HEK293 (cell line): Measurements from ENCODE around the gene KCNJ9.

ENCODE experiments used
- CTCF ChIA-PET: fragments of 350-600 bp; formaldehyde crosslinking; extraction: SDS; loops from one replicate; lab custom pipeline; 2021; ENCODE audit warnings: antibody characterized with exemption; lab: Yijun Ruan, JAX
- POLR2A ChIA-PET: fragments of 300-600 bp; formaldehyde crosslinking; extraction: SDS; loops from one replicate; lab custom pipeline; 2020; ENCODE audit warnings: antibody characterized with exemption, inconsistent platforms; lab: Yijun Ruan, JAX
- H3K27ac ChIP-seq: fragments of 200-500 bp; sonication (Bioruptor generic); 2 replicates; pipeline ENCODE4 v1.5.1; 2014; ENCODE audit warnings: low read depth, low read length, control low read depth, inconsistent platforms; ENCODE audit errors: extremely low read depth
- H3K36me3 ChIP-seq, 2 experiments: fragments of 200-500 bp in 1 of 2; sonication (Bioruptor generic) in 1 of 2; 1 replicate in 1 of 2; 2 replicates in 1 of 2; pipeline ENCODE4 v1.5.1; 2014 to 2017; ENCODE audit warnings: inconsistent platforms in 2 of 2, low read length in 2 of 2; ENCODE audit not compliant: control insufficient read depth in 2 of 2, insufficient read depth in 1 of 2
- H3K4me1 ChIP-seq: fragments of 200-500 bp; sonication (Bioruptor generic); 2 replicates; pipeline ENCODE4 v1.5.1; 2014; ENCODE audit warnings: mild to moderate bottlenecking, low read length, inconsistent platforms; ENCODE audit not compliant: control insufficient read depth, insufficient read depth
- H3K4me3 ChIP-seq: 2 replicates; pipeline ENCODE4 v1.5.1; 2011; ENCODE audit warnings: low read depth, mild to moderate bottlenecking, control low read depth, low read length, moderate library complexity
- H3K9me3 ChIP-seq: fragments of 200-500 bp; sonication (Bioruptor generic); 2 replicates; pipeline ENCODE4 v1.5.1; 2014; ENCODE audit warnings: low read depth, low read length, inconsistent platforms; ENCODE audit not compliant: control insufficient read depth, insufficient read depth
- EGR2 ChIP-seq: fragments of 450-650 bp; formaldehyde crosslinking; IDR thresholded peaks from 2 replicates; pipeline ENCODE4 v1.5.1; 2016; ENCODE audit warnings: low read depth, missing biosample characterization, missing genetic modification characterization
- GLIS2 ChIP-seq: fragments of 450-650 bp; formaldehyde crosslinking; IDR thresholded peaks from 2 replicates; pipeline ENCODE4 v1.5.1; 2016; ENCODE audit warnings: missing biosample characterization, missing genetic modification characterization
- HOXC10 ChIP-seq: sonication (generic); formaldehyde crosslinking; IDR thresholded peaks from 2 replicates; pipeline ENCODE4 v1.8.1; 2023; ENCODE audit warnings: mild to moderate bottlenecking, missing genetic modification reagents
- KLF1 ChIP-seq: fragments of 450-650 bp; formaldehyde crosslinking; IDR thresholded peaks from 2 replicates; pipeline ENCODE4 v1.5.1; 2016; ENCODE audit warnings: missing biosample characterization, missing genetic modification characterization
- KLF10 ChIP-seq: fragments of 450-650 bp; IDR thresholded peaks from 2 replicates; pipeline ENCODE4 v1.5.1; 2018; ENCODE audit warnings: missing biosample characterization, mild to moderate bottlenecking, missing genetic modification characterization
- KLF16 ChIP-seq: fragments of 450-650 bp; formaldehyde crosslinking; IDR thresholded peaks from 2 replicates; pipeline ENCODE4 v1.5.1; 2017; ENCODE audit warnings: missing biosample characterization, missing genetic modification characterization
- KLF7 ChIP-seq: fragments of 450-650 bp; formaldehyde crosslinking; IDR thresholded peaks from 2 replicates; pipeline ENCODE4 v1.5.1; 2016; ENCODE audit warnings: missing biosample characterization, missing genetic modification characterization, borderline replicate concordance
- KLF8 ChIP-seq: fragments of 450-650 bp; formaldehyde crosslinking; IDR thresholded peaks from 2 replicates; pipeline ENCODE4 v1.5.1; 2016; ENCODE audit warnings: missing biosample characterization, missing genetic modification characterization
- PRDM10 ChIP-seq: fragments of 450-650 bp; formaldehyde crosslinking; IDR thresholded peaks from 2 replicates; pipeline ENCODE4 v1.5.1; 2016; ENCODE audit warnings: missing biosample characterization, missing genetic modification characterization
- SP2 ChIP-seq: fragments of 450-650 bp; formaldehyde crosslinking; IDR thresholded peaks from 2 replicates; pipeline ENCODE4 v1.5.1; 2016; ENCODE audit warnings: missing biosample characterization, missing genetic modification characterization
- SP3 ChIP-seq: fragments of 450-650 bp; formaldehyde crosslinking; IDR thresholded peaks from 2 replicates; pipeline ENCODE4 v1.5.1; 2016; ENCODE audit warnings: missing biosample characterization, missing genetic modification characterization
- SP7 ChIP-seq: fragments of 450-650 bp; formaldehyde crosslinking; IDR thresholded peaks from 2 replicates; pipeline ENCODE4 v1.5.1; 2016; ENCODE audit warnings: missing biosample characterization, missing genetic modification characterization
- TRIM28 ChIP-seq: IDR thresholded peaks from 2 replicates; pipeline ENCODE4 v1.6.1; 2011; ENCODE audit warnings: low read length, control low read depth, borderline replicate concordance
- ZBTB6 ChIP-seq: fragments of 450-650 bp; formaldehyde crosslinking; IDR thresholded peaks from 2 replicates; pipeline ENCODE4 v1.5.1; 2017; ENCODE audit warnings: missing biosample characterization, missing genetic modification characterization
- ZFHX2 ChIP-seq: fragments of 450-650 bp; formaldehyde crosslinking; conservative IDR thresholded peaks from 2 replicates; pipeline ENCODE4 v1.5.1; 2016; ENCODE audit warnings: missing biosample characterization, missing genetic modification characterization
- ZFP37 ChIP-seq: fragments of 450-650 bp; formaldehyde crosslinking; IDR thresholded peaks from 2 replicates; pipeline ENCODE4 v1.5.1; 2016; ENCODE audit warnings: missing biosample characterization, missing genetic modification characterization
- ZNF132 ChIP-seq: fragments of 450-650 bp; formaldehyde crosslinking; IDR thresholded peaks from 2 replicates; pipeline ENCODE4 v1.5.1; 2017; ENCODE audit warnings: missing biosample characterization, missing genetic modification characterization, borderline replicate concordance
- ZNF26 ChIP-seq: fragments of 450-650 bp; formaldehyde crosslinking; IDR thresholded peaks from 2 replicates; pipeline ENCODE4 v1.5.1; 2016; ENCODE audit warnings: missing biosample characterization, missing genetic modification characterization
- ZNF302 ChIP-seq: fragments of 450-650 bp; formaldehyde crosslinking; IDR thresholded peaks from 2 replicates; pipeline ENCODE4 v1.5.1; 2016; ENCODE audit warnings: missing biosample characterization, missing genetic modification characterization, low read depth
- ZNF433 ChIP-seq: fragments of 450-650 bp; formaldehyde crosslinking; IDR thresholded peaks from 2 replicates; pipeline ENCODE4 v1.5.1; 2016; ENCODE audit warnings: missing biosample characterization, missing genetic modification characterization, low read depth
- ZNF510 ChIP-seq: fragments of 450-650 bp; formaldehyde crosslinking; IDR thresholded peaks from 2 replicates; pipeline ENCODE4 v1.5.1; 2018; ENCODE audit warnings: mild to moderate bottlenecking, missing genetic modification characterization, missing biosample characterization; ENCODE audit not compliant: insufficient replicate concordance
- ZNF514 ChIP-seq: fragments of 450-650 bp; formaldehyde crosslinking; IDR thresholded peaks from 2 replicates; pipeline ENCODE4 v1.5.1; 2016; ENCODE audit warnings: missing biosample characterization, missing genetic modification characterization
- ZNF529 ChIP-seq: fragments of 450-650 bp; formaldehyde crosslinking; IDR thresholded peaks from 2 replicates; pipeline ENCODE4 v1.5.1; 2017; ENCODE audit warnings: missing genetic modification characterization, missing biosample characterization; ENCODE audit not compliant: insufficient replicate concordance
- ZNF600 ChIP-seq: fragments of 450-650 bp; formaldehyde crosslinking; IDR thresholded peaks from 2 replicates; pipeline ENCODE4 v1.5.1; 2016; ENCODE audit warnings: missing biosample characterization, missing genetic modification characterization
- ZNF658 ChIP-seq: fragments of 450-650 bp; formaldehyde crosslinking; IDR thresholded peaks from 2 replicates; pipeline ENCODE4; 2016; ENCODE audit warnings: missing biosample characterization, missing genetic modification characterization
- ZNF76 ChIP-seq: fragments of 450-650 bp; formaldehyde crosslinking; IDR thresholded peaks from 2 replicates; pipeline ENCODE4; 2016; ENCODE audit warnings: low read depth, missing biosample characterization, missing genetic modification characterization, borderline replicate concordance
- TF ChIP-seq, protein P1 (sequence below): fragments of 450-650 bp; formaldehyde crosslinking; IDR thresholded peaks from 2 replicates; pipeline ENCODE4 v1.5.1; 2016; ENCODE audit warnings: missing biosample characterization, missing genetic modification characterization, low read depth

Gene KCNJ9

DNA sequence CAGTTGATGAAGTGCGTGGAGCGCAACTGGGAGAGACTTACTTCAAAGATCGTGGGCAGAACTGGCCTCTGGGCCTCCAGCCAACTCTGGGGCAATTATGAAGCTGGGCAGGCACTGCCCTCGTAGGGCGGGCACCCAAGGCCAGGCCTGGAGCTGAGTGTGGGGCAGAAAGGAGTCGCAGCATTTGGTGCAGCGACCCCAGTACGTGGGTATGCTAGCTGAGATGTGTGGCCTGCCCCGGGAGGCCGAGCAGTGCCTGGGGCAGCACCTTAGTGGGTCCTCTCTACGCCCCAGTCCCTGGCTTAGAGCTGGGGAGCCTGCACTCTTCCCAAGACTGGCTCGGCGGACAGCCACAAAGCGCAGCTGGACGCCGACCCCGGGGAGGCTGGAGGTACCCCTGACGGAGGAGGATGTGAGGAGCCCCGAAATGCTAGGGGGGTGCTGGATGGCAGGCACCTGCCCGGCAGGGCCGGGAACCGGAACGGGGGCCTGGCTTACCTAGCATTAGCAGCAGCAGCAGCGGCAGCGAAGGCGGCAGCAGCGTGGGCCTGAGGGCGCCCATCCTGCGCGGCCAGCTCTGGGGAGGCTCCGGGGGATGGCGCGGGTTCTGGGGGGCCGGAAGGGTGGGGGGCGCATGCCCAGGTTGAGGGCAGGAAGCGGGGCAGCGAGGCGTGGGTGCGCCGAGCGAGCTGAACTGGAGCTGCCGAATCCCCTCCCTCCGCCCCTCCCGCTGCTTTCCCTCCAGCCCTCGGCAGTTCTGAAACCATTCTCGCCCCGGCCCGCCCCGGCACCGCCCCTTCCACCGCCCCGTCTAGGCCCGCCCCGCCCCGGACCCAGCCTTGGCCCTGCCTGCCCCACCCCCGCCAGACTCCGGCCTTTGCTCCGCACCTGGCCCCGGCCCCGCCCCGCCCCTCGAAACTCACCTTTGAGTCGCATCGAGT is 16.8 kb downstream of the KCNJ9 start, which contains the start of gene IGSF8 (continued):
- 0 out of 2 replicates have a peak, but pooled peaks have one; percentile 31 for TF ChIP-seq KLF16 (tag by site-specific recombination)
- no peak for TF ChIP-seq HOXC10
- TF ChIP-seq ZNF514 (tag by site-specific recombination) = no peak
- peak; percentile 62 for TF ChIP-seq GLIS2 (tag by site-specific recombination)
- peak; percentile 36 for TF ChIP-seq SP2 (tag by site-specific recombination)
- TF ChIP-seq ZNF302 (tag by site-specific recombination) = no peak
- TF ChIP-seq ZNF132 (tag by site-specific recombination) = no peak
- no peak for TF ChIP-seq ZNF26 (tag by site-specific recombination)

DNA sequence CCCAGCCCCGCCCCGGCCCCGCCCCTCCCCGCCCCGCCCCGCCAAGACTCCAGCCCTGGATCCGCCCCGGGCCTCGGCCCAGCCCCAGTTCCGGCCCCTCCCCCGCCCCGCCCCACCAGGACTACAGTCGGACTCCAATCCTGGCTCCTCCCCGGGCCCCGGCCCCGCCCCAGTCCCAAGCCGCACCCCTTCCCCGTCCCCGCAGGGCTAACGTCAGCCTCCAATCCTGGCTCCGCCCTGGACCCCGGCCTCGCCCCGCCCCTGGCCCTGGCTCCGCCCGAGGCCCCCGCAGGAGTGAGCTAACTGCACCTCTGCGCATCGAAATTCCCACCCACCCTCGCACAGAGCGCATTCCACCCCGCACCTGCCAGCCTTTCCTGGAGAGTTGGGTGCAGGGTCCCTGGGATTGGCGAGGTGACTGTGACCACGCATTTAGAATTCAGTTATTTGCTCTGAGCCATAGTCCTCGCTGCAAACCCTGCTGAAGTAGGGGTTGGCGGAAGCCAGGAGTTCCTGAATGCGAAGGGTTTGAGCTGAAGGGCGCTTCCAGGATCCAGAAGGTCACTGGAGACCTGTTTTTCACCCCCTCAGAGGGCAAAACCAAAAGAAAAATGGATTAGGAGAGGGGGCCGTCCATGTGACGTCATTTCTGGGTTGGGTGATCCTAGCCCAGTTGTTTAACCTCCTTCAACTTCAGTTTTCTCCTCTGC is 17.7 kb downstream of the KCNJ9 start:
- H3K9me3 ChIP-seq = no peaks in the 10 kb centered on the region
- CTCF ChIA-PET = interaction anchor here (0.7 to 5.1 kb wide), 6 partner anchors 13 to 193 kb away, joined by 3 to 64 read pairs (median 8); no protein-coding TSS in a partner anchor
- peaks cover 0 to 7% of the 10 kb centered on the region in 2 experiments; a peak in 1 of 3 replicates for H3K36me3 ChIP-seq
- POLR2A ChIA-PET = interaction anchor here (0.7 to 2.1 kb wide), 8 partner anchors 10 to 304 kb away, joined by 3 to 11 read pairs (median 4); no protein-coding TSS in a partner anchor
- H3K27ac ChIP-seq = no peak overlapping the region
- H3K4me1 ChIP-seq = peaks cover 4% of the 10 kb centered on the region
- peak overlapping the region; percentile 15 for H3K4me3 ChIP-seq
- no peak for TF ChIP-seq ZNF658 (tag by site-specific recombination)
- no peak for TF ChIP-seq ZNF529 (tag by site-specific recombination)
- peak; percentile 81 for TF ChIP-seq ZNF600 (tag by site-specific recombination)
- TF ChIP-seq KLF8 (tag by site-specific recombination) = peak; percentile 43; the same call in 1 of the 2 replicates
- 0 out of 2 replicates have a peak, but pooled peaks have one; percentile 13 for TF ChIP-seq ZNF76 (tag by site-specific recombination)
- TF ChIP-seq ZNF433 (tag by site-specific recombination) = no peak
- TF ChIP-seq SP3 (tag by site-specific recombination) = peak; percentile 36
- 0 out of 2 replicates have a peak, but pooled peaks have one; percentile 22 for TF ChIP-seq KLF7 (tag by site-specific recombination)
- TF ChIP-seq ZFP37 (tag by site-specific recombination) = no peak
- TF ChIP-seq KLF1 (tag by site-specific recombination) = peak; percentile 35
- no peak for TF ChIP-seq ZBTB6 (tag by site-specific recombination)
- TF ChIP-seq, protein P1, sequence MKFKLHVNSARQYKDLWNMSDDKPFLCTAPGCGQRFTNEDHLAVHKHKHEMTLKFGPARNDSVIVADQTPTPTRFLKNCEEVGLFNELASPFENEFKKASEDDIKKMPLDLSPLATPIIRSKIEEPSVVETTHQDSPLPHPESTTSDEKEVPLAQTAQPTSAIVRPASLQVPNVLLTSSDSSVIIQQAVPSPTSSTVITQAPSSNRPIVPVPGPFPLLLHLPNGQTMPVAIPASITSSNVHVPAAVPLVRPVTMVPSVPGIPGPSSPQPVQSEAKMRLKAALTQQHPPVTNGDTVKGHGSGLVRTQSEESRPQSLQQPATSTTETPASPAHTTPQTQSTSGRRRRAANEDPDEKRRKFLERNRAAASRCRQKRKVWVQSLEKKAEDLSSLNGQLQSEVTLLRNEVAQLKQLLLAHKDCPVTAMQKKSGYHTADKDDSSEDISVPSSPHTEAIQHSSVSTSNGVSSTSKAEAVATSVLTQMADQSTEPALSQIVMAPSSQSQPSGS (tag by site-specific recombination) = peak; percentile 88
- TF ChIP-seq TRIM28 = no peak
- peak; percentile 56 for TF ChIP-seq EGR2 (tag by site-specific recombination)
- TF ChIP-seq SP7 = 0 out of 2 replicates have a peak, but pooled peaks have one; percentile 35
- peak; percentile 61 for TF ChIP-seq ZFHX2 (tag by site-specific recombination)
- TF ChIP-seq KLF10 = peak; percentile 48; the same call in 1 of the 2 replicates
- TF ChIP-seq ZNF510 (tag by site-specific recombination) = no peak
- TF ChIP-seq SP2 (tag by site-specific recombination) = peak; percentile 32
- TF ChIP-seq PRDM10 (tag by site-specific recombination) = peak; percentile 73
